H1 (cell line): ENCODE measurements around the gene SLC28A1. TPM values are rescaled to one million over a fixed set of nuclear protein-coding genes. Genes with fewer than 3 reads are reported as not detected.
A peak's percentile ranks its signal among the peaks of the same experiment; 100 is the strongest.

Experiments used
- ATF3 ChIP-seq: IDR thresholded peaks from 2 replicates; pipeline ENCODE4 v1.6.1; 2011; ENCODE audit warnings: low read depth, mild to moderate bottlenecking, low read length; ENCODE audit not compliant: insufficient read depth
- CREB1 ChIP-seq: IDR thresholded peaks from 2 replicates; pipeline ENCODE4 v1.6.1; 2012; ENCODE audit warnings: inconsistent platforms
- CTCF ChIP-seq, 3 experiments: IDR thresholded peaks; 1 replicate in 2 of 3; 2 replicates in 1 of 3; pipeline versions ENCODE4 v1.5.1 to v1.6.1; 2011; ENCODE audit warnings: low read length in 3 of 3, mild to moderate bottlenecking in 3 of 3, inconsistent platforms in 2 of 3, low read depth in 1 of 3, moderate library complexity in 1 of 3; ENCODE audit not compliant: insufficient read depth in 1 of 3; ENCODE audit errors: control extremely low read depth in 1 of 3
- EP300 ChIP-seq, 2 experiments: IDR thresholded peaks; 1 replicate in 1 of 2; 2 replicates in 1 of 2; pipeline ENCODE4 v1.6.1; 2011 to 2012; ENCODE audit warnings: low read depth in 2 of 2, low read length in 2 of 2, mild to moderate bottlenecking in 2 of 2, borderline replicate concordance in 1 of 2, inconsistent platforms in 1 of 2, moderate library complexity in 1 of 2
- HDAC2 ChIP-seq, 2 experiments: fragments of 300-600 bp in 1 of 2; sonication (generic) in 1 of 2; IDR thresholded peaks; 2 replicates each; pipeline ENCODE4 v1.6.1; 2011 to 2012; ENCODE audit warnings: low read depth in 2 of 2, low read length in 2 of 2, mild to moderate bottlenecking in 2 of 2, moderate library complexity in 2 of 2, borderline replicate concordance in 1 of 2, inconsistent platforms in 1 of 2
- JUN ChIP-seq: IDR thresholded peaks from 2 replicates; pipeline ENCODE4 v1.6.1; 2011; ENCODE audit warnings: low read depth, mild to moderate bottlenecking, improper control_type of control experiment, low read length
- MAFK ChIP-seq: IDR thresholded peaks from 2 replicates; pipeline ENCODE4 v1.6.1; 2012; ENCODE audit warnings: low read depth, mild to moderate bottlenecking, improper control_type of control experiment, low read length
- PHF8 ChIP-seq: fragments of 200-600 bp; sonication (generic); conservative IDR thresholded peaks from 2 replicates; pipeline ENCODE4 v1.7.1; 2012; ENCODE audit warnings: low read depth, mild to moderate bottlenecking, inconsistent platforms, low read length, moderate library complexity
- POLR2A ChIP-seq, 2 experiments: IDR thresholded peaks; 1 replicate in 1 of 2; 2 replicates in 1 of 2; pipeline ENCODE4 v1.6.1; 2011; ENCODE audit warnings: low read depth in 2 of 2, low read length in 2 of 2, mild to moderate bottlenecking in 2 of 2; ENCODE audit errors: control extremely low read depth in 1 of 2
- RAD21 ChIP-seq, 2 experiments: IDR thresholded peaks in 1 of 2; conservative IDR thresholded peaks in 1 of 2; 2 replicates each; pipeline ENCODE4 v1.6.1; 2011; ENCODE audit warnings: low read depth in 2 of 2, low read length in 2 of 2, improper control_type of control experiment in 1 of 2, inconsistent platforms in 1 of 2, mild to moderate bottlenecking in 1 of 2, moderate library complexity in 1 of 2
- RFX5 ChIP-seq: IDR thresholded peaks from 2 replicates; pipeline ENCODE4 v1.6.1; 2011; ENCODE audit warnings: low read depth, low read length, improper control_type of control experiment, borderline replicate concordance
- SAP30 ChIP-seq: fragments of 300-600 bp; sonication (generic); IDR thresholded peaks from 2 replicates; pipeline ENCODE4 v1.7.1; 2012; ENCODE audit warnings: low read length, moderate library complexity, mild to moderate bottlenecking, inconsistent platforms; ENCODE audit not compliant: insufficient read depth, insufficient replicate concordance
- TAF7 ChIP-seq: optimal IDR thresholded peaks from 2 replicates; pipeline ENCODE3; 2011; ENCODE audit warnings: low read depth, mild to moderate bottlenecking, inconsistent platforms, low read length, moderate library complexity, borderline replicate concordance
- ZNF274 ChIP-seq: IDR thresholded peaks from 2 replicates; pipeline ENCODE4 v1.7.0; 2012; ENCODE audit warnings: low read length, borderline replicate concordance; ENCODE audit errors: extremely low read depth
- polyA plus RNA-seq, 7 experiments: library from polyadenylated mRNA; depleted of rRNA in 3 of 7; stranded (reverse) in 5 of 7; unstranded in 2 of 7; fragments of >200 nt in 5 of 7; fragments of 200-250 nt in 2 of 7; gene quantifications; 1 replicate in 5 of 7; 2 replicates in 1 of 7; 4 replicates in 1 of 7; pipeline versions ENCODE4 v1.2.1 to v1.2.3, GENCODE V29; 2011 to 2013; ENCODE audit warnings: missing spikeins in 2 of 7, mixed read lengths in 2 of 7
- total RNA-seq: library from RNA; stranded (reverse); fragmentation: NEBNext Ultra II Directional; extraction: Animal tissue kit (Norgen Biotek cat#: 25700); gene quantifications from 2 replicates; pipeline ENCODE4 v1.2.1, GENCODE V29; 2021

The SLC28A1 gene
- total and polyA plus RNA-seq, 2 of the 8 experiments (the other 6 are each of a cell fraction or from before 2014, with no cell fraction given) = 0.09 TPM; not detected in 1

DNA sequence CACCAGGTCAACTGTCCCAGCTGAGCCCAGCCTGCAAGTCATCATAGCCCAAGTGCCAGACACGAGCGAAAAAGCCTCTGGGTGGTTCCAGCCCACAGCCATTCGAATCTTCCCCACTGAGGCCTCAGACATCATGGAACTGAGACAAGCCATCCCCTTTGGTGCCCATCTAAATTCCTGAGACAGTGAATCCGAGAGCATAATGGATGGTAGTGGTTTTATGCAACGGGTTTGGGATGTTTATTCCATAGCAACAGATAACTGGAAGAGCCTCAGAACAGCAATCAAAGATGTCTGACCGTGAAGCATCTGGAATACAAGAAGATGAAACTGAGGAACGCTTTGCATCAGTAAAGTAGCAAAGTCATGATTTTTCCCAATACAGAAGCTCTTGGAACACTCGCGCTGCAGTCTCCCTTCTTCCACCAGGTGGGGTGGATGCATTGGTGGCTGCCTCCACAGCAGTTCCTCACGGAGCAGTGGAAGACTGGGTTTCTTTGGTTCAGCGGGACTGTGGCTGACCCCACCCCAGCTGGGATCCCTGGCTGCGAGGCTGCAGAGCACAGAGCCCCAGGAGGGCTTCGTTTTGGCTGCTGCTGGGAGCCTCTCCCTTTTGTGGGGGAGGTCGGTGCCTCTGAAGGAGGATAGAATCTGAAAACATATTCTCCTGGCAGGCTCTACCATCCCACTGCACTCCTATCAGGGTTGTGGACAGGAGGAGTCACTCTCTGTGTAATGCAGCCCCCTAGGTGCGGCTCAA lies 70.8 kb downstream of the SLC28A1 start (continued):
- TF ChIP-seq EP300 (IDR thresholded peaks at IDR 0.05; ENCODE audit: borderline replicate concordance in 1 of 2, low read depth in 2 of 2, low read length in 2 of 2) = no peak
- no peak for TF ChIP-seq JUN
- TF ChIP-seq HDAC2 (IDR thresholded peaks at IDR 0.05; ENCODE audit: borderline replicate concordance in 1 of 2, low read depth in 2 of 2, low read length in 2 of 2) = 0 out of 4 replicates have a peak, but pooled peaks of 1 of the 2 experiments have one; percentile 48
- TF ChIP-seq CREB1 = no peak
- TF ChIP-seq POLR2A (IDR thresholded peaks at IDR 0.05; ENCODE audit: control extremely low read depth in 1 of 2, low read depth in 2 of 2, low read length in 2 of 2) = no peak
- TF ChIP-seq RAD21 (IDR thresholded peaks at IDR 0.05 in 1 of 2, conservative IDR thresholded peaks at IDR 0.05 in 1 of 2; ENCODE audit: low read depth in 2 of 2, low read length in 2 of 2) = peak; percentile 83 to 86
- TF ChIP-seq CTCF (IDR thresholded peaks at IDR 0.05; ENCODE audit: control extremely low read depth in 1 of 3, insufficient read depth in 1 of 3, low read depth in 1 of 3, low read length in 3 of 3) = peak; percentile 80 to 87 (median 81)
- TF ChIP-seq TAF7 = no peak
- TF ChIP-seq PHF8 = no peak
- TF ChIP-seq RFX5 = no peak
- TF ChIP-seq MAFK = peak; percentile 42; the same call in 1 of the 2 replicates
- no peak for TF ChIP-seq ZNF274
- TF ChIP-seq SAP30 = no peak
- no peak for TF ChIP-seq ATF3
